Midbrain (tissue), 1 donor: ENCODE data around the gene MAP2K3.
A peak's percentile ranks its signal among the peaks of the same experiment; 100 is the strongest.

Experiments used
- DNase-seq: peaks from one replicate; lab custom pipeline; 2025; lab: John Stamatoyannopoulos, UW

The MAP2K3 gene

GRCh38 chr17:21282850-21283249 is 1.7 kb upstream of the MAP2K3 start:
- DNase-seq = no peak

- DNase-seq = peak; percentile 58
These were observed 811 bp upstream of the MAP2K3 start for GRCh38 chr17:21283482-21284318.

- DNase-seq = no peak
These were observed 904 bp downstream of the MAP2K3 start for GRCh38 chr17:21285164-21286065.

DNA sequence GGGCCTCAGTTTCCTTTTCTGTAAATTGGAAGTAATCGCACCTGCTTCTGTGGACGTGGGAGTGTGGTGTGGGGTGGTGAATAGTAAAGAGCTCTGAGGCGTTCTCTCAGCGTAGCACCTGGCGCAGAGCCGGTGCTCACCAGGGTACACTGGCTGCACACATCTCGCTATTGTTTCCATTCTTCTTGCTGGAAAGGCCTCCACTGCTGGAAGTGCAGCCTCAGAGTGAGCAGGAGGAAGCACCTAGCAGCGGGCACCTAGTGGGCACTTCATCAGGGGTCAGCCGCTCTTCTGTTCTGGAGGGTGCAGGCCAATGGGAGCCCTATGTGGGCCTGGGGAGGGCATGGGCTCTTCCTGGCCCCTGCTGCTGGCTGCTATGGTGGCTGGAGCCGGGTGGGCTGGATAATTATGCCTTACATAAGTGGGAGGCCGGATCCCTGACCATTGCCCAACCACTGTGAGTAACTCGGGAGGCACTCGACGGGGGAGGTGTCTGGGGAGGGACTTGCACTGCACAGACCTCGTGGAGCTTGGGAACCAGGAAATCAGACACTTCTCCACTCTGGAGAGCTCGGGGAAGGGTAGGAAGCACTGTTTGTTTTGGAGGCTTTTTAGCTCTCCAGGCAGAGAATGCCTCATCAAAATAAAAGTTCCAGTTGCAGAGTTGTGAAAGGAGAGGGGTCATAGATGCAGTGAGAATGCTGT is 1.7 kb downstream of the MAP2K3 start:
- peak; percentile 31 for DNase-seq

- DNase-seq = no peak
These were observed 2.6 kb downstream of the MAP2K3 start for GRCh38 chr17:21286909-21287702.

- DNase-seq = peak; percentile 84
These were observed 3.4 kb downstream of the MAP2K3 start for GRCh38 chr17:21287703-21288449.

- no peak for DNase-seq
These were observed 4.1 kb downstream of the MAP2K3 start for GRCh38 chr17:21288571-21289017.

- DNase-seq = no peak
These were observed 4.8 kb downstream of the MAP2K3 start for GRCh38 chr17:21289175-21289901.

DNA sequence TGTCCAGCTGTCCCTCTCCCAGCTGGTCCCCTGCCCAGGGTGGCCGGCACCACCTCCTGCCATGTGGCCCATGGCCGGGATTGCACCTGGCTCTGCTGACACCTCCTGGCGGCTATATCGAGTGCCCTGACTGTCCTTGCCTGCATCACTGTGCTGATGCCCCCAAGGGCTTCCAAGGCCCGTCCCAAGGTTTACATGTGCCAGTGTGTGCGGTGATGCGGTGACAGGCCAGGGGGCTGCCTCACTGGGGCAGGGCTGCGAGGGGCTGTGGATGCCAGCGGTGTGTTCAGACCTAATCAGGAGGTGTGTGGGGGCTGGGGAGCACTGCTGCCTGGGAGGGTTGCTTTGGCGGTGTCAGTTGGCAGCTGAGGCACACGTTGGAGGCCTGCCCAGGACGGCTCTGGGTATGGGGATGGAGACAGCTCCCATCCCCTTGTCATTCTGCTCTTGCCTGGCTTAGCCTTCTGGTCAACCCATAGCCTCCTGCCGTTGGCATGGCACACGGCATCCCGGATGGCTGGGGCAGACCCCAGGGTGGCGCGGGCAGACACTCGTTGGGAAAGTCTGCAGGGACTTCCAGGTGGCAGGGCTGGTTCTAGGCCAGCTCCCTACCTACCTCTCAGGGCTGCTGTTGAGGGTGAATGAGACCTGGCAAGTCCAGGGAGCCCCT is 5.5 kb downstream of the MAP2K3 start:
- no peak for DNase-seq

DNA sequence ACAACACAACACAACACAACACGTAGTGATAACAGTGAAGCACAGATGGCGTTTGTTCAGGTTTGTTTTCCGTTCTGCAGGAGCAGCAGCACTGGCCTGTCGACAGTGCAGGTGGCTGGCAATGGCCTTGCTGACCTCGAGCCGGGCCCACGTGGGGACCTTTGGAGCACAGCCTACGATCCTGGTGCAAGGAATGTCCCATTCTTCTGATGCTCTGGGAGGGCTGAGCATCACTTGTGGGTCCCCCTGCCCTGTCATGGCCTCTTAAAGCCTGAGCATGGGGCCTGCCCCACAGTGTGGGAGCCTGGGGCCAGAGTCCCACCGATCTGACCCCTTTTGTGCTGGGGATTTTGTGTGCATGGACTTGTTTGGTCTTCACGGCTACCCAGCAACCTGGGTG is 6.8 kb downstream of the MAP2K3 start:
- no peak for DNase-seq

- no peak for DNase-seq
These were observed 7.4 kb downstream of the MAP2K3 start for GRCh38 chr17:21291862-21292261.

- DNase-seq = no peak
These were observed 8.6 kb downstream of the MAP2K3 start for GRCh38 chr17:21292867-21293830.

GRCh38 chr17:21293831-21294210 is 9.3 kb downstream of the MAP2K3 start:
- DNase-seq = no peak

DNA sequence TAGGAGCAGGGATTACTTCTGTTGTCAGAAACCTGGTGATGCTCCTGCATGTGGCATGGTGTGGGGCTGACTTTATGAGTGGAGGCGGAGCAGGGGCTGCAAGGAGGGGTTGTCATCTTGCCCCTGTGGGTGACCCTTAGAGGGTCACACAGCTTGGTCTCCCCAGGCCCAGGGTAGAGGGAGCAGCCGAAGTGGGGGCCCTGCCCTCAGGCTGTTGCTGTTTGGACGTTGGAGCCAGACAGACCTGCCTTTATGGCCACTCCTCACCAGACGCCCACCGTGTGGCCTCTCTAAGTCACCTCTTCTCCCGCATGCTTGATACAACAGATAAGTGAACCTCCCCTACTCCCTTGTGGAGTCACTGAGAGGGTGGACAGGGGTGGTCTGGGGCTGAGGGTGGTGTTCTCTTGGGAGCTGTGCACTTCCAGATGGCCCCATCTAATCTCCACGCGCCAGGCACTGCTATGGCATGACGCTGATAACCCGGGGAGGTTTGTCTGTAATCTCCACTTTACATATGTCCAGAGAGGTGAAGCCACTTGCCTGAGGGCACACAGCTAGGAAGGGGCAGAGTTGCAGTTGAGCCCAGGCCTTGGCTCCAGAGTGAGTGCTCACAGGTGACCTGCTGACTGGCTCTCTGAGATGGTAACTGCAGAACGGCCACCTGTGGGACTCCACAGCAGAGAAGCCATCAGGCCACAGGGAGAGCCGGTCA is 10.0 kb downstream of the MAP2K3 start:
- DNase-seq = no peak

- DNase-seq = no peak
These were observed 10.8 kb downstream of the MAP2K3 start for GRCh38 chr17:21295036-21295952.
